Activated CD4-positive, alpha-beta T cell treated with anti-CD3 and anti-CD28 coated beads, Interleukin-10, Interleukin-2, amounts not matched to agents 100 ng/mL and 50 ng/mL, durations not matched to agents 16 hours and 8 hours (primary cell): ENCODE measurements around the gene MUC3A.
"Not testable (repeated sequence)": the region's sequence is repeated elsewhere in the genome, so short reads cannot be mapped to it uniquely, and the experiment has no call there.

ENCODE experiments used
- DNase-seq: peaks from one replicate; pipeline ENCODE4 v3.0.0-alpha.2; 2020

The MUC3A gene

DNA sequence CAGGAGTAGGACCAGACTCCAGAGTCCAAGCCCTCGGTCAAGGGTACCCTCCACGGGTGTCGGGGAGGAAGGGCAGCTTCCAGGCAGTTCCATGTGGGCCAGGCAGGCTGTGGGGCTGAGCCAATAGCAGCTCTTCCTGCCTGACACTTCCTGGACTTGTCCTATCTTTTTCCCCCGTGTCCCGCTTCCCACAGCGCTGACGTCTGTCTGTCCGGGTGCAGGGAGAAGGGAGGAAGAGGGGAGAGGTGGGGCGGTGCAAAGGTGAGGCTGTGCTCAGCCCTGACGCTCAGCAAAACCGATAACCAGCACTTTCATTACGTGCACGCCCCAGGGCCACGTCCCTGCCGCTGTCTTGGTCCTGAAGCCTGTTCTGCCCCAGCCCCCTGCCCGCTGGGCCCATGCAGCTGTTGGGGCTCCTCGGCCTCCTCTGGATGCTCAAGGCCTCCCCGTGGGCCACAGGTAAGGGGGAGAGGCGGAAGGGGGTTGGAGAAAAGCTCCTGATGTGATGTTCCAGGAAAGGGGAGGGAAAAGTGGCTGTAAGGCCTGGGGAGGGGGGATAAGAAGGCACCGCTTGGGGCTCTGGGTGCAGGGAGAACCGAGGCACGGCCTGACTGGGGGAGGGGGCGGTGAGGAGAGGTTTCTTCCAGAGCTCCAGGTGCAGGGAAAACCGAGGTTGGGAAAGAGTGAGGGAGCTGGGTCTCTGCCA is at the start of gene MUC3A:
TSS of gene MUC3A (plus strand) at position 308 of the 706 bp plus-strand sequence. CDS start at position 399, 91 bp downstream.
- no peak for DNase-seq

DNA sequence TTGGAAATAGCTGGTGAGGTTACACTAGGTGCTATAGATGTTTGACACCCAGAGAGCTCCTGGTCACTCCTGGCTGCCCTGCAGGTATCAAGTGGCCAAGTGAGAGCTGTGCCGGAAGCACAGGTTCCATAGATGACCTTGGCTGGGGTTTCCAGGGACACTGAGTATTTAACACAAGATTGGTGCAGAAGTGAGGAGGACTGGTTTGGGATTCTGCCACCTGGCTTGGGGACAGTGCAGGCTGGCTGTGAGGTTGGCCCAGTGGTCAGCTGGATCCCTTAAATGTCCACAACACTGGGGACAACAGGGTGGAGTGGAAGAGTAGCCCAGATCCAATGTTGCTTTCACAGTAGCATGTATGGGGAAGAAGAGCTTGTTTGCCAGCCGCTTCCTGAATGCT is 48.4 kb upstream of the MUC3A start:
- DNase-seq = no peak

GRCh38 chr7:100901921-100902332 is 47.4 kb upstream of the MUC3A start:
- no peak for DNase-seq

DNA sequence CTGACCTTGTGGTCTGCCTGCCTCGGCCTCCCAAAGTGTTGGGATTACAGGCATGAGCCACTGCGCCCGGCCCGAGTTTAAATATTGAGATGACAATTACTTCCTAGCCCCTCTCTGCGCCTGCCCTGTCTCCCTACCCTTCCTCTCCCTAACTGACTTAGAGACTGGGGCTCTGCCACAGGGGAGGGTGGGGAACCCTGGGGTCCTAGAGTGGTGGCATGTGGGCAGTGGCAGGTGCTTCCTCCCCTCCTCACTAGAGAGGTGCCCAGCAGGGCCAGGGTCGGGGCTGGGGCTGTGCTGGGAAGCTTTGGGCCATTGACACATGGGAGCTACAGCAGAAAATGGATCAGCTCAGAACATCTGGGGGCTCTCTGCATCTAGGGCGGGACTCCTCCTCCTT is 46.7 kb upstream of the MUC3A start:
- no peak for DNase-seq

GRCh38 chr7:100908512-100908911 is 40.8 kb upstream of the MUC3A start:
- DNase-seq = no peak

- not testable (repeated sequence) for DNase-seq
These were observed 38.9 kb upstream of the MUC3A start for GRCh38 chr7:100910443-100910842.

- DNase-seq = no peak
These were observed 37.9 kb upstream of the MUC3A start for GRCh38 chr7:100911484-100911883.

GRCh38 chr7:100914208-100914878 is 35.0 kb upstream of the MUC3A start:
- no peak for DNase-seq

DNA sequence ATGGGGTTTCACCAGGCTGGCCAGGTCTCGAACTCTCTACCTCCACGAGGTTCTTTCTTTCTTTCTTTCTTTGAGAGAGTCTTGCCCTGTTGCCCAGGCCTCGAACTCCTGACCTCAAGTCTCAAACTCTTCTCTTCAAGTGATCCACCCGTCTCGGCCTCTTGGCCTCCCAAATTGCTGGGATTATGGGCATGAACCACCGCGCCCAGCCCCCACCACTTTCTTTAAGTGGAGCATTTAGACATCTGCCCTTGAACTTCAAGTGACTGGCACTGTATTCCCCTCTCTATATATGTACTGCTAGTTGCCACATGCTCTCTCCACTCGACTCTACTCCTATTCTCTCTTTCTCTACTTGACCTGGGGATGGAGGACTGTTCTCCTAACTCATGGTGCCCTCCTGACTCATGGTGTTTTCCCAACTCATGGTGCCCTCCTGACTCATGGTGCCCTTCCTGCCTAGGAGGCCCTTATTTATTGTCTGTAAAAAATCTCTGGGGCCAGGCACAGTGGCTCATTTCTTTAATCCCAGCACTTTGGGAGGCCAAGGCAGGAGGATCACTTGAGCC is 34.4 kb upstream of the MUC3A start:
- DNase-seq = peak; percentile 24

- DNase-seq = not testable (repeated sequence)
These were observed 30.0 kb upstream of the MUC3A start for GRCh38 chr7:100919335-100919734.

DNA sequence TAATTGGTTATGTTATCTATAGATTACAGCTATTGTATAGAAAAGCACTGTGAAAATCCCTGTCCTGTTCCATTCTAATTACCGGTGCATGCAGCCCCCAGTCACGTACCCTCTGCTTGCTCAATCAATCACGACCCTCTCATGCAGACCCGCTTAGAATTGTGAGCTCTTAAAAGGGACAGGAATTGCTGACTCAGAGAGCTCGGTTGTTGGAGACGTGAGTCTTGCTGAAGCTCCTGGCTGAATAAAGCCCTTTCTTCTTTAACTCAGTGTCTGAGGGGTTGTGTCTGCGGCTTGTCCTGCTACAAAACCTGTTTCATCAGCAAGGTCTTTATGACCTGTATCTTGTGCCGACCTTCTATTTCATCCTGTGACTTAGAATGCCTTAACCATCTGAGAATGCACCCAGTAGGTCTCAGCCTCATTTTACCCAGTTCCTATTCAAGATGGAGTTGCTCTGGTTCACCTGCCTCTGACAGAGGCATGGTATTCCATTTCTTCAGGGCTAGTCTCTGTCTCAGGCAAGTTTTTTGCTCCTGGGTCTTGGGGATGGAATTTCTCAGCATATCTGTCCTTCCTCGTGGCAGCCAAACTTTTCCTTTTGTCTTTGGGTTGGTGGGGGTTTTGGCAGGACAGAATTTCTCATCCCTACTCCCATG is 29.4 kb upstream of the MUC3A start:
- DNase-seq = not testable (repeated sequence)

DNA sequence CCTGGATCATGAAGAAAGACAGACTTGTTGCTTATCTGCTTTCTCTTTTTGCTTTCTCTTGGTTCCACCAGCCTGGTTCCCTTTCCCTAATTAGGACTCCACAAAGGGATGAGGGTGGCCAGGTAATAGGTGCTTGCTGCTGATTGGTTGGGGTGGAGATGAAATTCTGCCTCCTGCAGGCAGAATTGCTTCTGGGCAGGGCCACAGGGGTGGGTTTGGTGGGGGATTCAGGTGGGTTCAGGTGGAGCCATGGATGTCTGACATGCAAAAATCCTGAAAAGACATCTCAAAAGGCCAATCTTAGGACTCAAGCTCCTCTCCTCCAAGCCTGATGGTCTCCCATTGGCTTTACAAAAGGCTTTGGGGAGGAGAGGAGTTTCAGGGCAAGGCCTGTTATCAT is 28.3 kb upstream of the MUC3A start:
- DNase-seq = no peak

DNA sequence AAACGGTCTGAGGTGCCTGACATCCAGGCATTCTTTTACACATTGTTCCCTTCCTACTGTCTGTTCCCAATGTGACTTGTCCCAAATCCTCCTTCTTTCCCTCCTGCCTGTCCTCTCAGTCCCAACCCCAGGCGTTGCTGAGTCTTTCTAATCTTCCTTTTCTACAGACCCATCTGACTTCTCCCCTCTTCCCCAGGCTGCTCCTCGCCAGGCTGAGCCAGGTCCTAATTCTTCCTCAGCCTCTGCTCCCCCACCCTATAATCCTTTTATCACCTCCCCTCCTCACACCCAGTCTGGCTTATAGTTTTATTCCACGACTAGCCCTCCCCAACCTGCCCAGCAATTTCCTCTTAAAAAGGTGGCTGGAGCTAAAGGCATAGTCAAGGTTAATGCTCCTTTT is 25.7 kb upstream of the MUC3A start:
- DNase-seq = not testable (repeated sequence)

- no peak for DNase-seq
These were observed 19.5 kb upstream of the MUC3A start for GRCh38 chr7:100929808-100930174.

- no peak for DNase-seq
These were observed 15.6 kb upstream of the MUC3A start for GRCh38 chr7:100933734-100934133.

DNA sequence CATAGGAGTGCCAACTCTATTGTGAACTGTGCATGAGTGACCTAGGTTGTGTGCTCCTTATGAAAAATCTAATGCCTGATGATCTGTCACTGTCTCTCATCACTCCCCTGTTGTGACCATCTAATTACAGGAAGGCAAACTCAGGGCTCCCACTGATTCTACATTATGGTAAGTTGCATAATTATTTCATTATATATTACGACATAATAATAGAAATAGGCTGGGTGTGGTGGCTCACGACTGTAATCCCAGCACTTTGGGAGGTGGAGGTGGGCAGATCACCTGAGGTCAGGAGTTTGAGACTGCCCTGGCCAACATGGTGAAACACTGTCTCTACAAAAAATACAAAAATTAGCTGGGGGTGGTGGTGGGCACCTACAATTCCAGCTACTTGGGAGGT is 14.0 kb upstream of the MUC3A start:
- DNase-seq = not testable (repeated sequence)

DNA sequence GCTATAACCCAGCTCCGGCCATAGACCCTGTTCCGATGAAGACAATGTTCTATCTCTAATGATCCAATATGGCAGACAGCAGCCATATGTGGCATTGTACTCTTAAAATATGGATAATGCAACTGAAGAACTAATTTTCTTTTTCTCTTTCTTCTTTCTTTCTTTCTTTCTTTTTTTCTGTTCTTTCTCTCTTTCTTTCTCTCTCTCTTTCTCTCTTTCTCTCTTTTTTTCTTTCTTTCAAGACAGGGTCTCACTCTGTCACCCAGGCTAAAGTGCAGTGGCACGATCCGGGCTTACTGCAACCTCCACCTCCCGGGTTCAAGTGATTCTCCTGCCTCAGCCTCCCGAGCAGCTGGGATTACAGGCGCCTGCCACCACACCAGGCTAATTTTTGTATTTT is 13.2 kb upstream of the MUC3A start:
- not testable (repeated sequence) for DNase-seq

DNA sequence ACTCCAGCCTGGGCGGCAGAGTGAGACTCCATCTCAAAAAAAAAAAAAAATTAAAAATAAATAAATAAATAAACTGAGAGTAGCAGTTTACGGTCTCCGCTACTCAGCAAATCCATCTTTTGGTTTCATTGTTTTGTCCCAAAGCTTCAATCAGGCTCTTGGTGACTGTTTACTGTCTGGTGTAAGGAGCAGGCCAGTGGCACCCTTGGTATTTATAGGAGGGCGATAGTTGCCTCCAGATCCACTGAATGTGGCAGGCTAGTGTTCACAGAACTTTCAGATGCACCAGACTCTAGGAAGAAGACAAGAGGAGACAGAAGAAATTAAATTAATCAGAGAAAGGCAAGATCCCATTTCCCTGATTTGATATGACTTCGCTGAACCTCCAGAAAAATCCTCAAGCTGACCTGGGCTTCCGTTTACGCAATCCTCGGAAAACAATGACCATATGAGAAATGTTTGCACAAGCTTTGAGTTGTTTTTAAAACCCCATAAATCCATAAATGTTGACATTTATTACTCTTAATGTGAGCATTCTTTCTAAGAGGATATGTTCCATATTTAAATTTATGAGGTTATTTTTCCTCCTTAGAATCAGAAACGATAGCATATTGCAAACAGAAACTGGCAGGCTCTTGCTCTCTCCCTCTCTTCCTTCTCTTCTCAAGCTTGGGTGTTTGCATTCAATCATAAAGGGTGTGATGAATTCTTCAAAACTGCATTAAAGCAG is 7.1 kb upstream of the MUC3A start:
- no peak for DNase-seq

- no peak for DNase-seq
These were observed 5.6 kb upstream of the MUC3A start for GRCh38 chr7:100943693-100944092.

DNA sequence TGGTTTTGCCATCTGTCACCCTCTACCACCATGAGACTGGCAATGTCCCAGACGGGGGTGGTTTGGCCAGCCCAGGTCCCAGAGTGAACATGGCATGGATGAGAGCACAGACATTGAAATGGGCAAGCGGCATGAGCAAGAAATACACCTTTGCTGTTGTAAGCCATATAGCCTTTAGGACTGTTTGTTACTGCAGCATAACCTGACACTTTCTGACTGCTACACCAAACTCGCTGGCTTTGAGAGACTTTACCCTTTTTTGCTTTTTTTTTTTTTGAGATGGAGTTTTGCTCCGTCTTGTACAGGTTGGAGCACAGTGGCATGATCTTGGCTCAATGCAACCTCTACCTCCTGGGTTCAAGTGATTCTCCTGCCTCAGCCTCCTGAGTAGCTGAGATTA is 5.2 kb upstream of the MUC3A start:
- DNase-seq = no peak

- DNase-seq = no peak
These were observed 3.2 kb upstream of the MUC3A start for GRCh38 chr7:100946111-100946510.

DNA sequence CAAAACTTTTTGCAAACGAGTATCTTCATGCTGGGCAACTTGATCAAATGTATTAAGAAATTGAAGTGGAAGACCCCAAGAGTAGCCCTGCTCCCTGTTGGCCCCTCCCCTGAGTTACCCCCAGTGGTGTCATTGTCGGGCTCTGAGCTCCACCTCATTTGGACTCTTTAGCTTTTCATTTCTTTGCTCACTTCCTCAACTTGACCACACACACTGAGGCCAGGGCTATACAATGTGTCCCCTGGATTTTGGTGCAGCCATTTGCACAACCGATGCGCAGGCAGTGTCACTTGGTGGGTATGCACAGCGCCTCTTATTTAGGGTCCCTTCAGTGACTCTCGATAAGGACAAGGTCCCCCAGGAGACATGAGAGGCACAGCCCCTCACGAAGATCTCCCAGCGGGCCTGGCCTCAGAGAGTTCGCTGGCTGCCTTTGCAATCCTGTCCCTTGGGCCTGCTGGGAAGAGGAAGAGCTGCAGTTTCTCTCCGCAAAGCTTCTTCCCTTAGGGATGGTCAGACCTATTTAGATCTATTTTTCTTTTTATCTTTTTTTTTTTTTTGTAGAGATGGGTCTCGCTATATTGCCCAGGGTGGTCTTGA is 2.5 kb upstream of the MUC3A start:
- DNase-seq = no peak

DNA sequence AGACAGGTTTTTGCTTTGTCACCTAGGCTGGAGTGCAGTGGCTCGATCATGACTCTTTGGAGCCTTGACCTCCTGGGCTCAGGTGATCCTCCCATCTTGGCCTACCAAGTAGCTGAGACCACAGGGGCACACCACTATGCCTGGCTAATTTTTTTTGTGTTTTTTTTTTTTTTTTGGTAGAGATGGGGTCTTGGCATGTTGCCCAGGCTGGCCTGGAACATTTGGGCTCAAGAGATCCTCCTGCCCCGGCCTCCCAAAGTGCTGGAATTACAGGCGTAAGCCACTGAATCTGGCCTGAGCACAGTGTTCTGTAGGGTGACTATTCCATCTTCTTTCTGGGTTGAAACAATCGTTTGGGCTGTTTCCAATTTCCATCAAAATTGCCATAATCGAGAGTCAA is 1.5 kb upstream of the MUC3A start:
- DNase-seq = no peak
